Mesangial cell (primary cell): ENCODE results near the gene CDX2. TPM values are rescaled to one million over a fixed set of nuclear protein-coding genes. Genes with fewer than 3 reads are reported as not detected.

ENCODE experiments used
- total RNA-seq: library from RNA; depleted of rRNA; stranded (reverse); fragments of >200 nt; gene quantifications from 2 replicates; pipeline ENCODE4 v1.2.3, GENCODE V29; 2015

Gene CDX2
- total RNA-seq = not detected in 2 replicates

GRCh38 chr13:27969082-27969865 is at the start of gene CDX2:
Gene CDX2 (minus strand): TSS chr13:27969315. CDS start chr13:27969006, 309 bp downstream.

GRCh38 chr13:27988520-27988919 is 19.4 kb upstream of the CDX2 start, which contains the start of gene URAD:
Gene URAD (minus strand): TSS chr13:27988693. CDS start chr13:27988637, 56 bp downstream.

GRCh38 chr13:27919934-27920676 is 49.0 kb downstream of the CDX2 start, which contains the start of gene PDX1:
Gene PDX1 (plus strand): TSS chr13:27920000. CDS start chr13:27920139, 139 bp downstream.

Other genes starting within 250 kb of the CDX2 start
- not detected in 2 replicates for gene GSX1, start 176.8 kb downstream of the CDX2 start, total RNA-seq
- not detected in 2 replicates for gene PDX1, start 49.3 kb downstream of the CDX2 start, total RNA-seq
- gene URAD, start 19.4 kb upstream of the CDX2 start, total RNA-seq = not detected in 2 replicates
- gene FLT3, start 131.3 kb upstream of the CDX2 start, total RNA-seq = 0.16 and 0.38 TPM in 2 replicates
- gene PAN3, start 169.2 kb upstream of the CDX2 start, total RNA-seq = 11.6 and 16.5 TPM in 2 replicates